ENCODE measurements around the gene PIGR.
A peak's percentile ranks its signal among the peaks of the same experiment; 100 is the strongest.

PIGR gene

DNA sequence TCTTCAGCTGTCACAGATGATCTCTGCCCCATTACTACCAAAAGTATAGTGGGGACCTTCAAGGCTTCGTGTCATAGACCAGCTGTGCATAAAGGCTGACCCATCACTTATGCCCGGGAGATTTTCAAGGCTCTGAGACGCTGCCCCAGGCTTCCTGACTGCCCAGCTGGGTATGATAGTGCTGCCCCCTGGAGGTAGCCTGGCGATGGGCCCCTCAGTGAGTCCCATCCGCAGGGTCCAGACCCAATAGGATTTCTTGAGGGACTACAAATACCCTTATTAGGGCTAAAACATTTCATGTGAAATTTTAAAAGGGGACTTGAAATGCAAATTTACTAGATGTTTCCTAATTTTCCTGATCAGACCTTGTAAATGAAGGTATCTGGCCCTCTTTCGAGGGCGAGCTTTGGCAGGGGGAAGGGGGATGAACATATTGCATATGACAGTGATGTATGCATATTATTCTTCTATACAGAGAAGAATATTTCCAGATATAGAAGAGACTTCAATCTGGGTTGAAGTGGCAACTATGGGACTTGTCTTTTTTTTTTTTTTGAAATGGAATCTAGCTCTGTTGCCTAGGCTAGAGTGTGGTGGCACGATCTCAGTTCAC is 12.8 kb downstream of the PIGR start:
- no peak overlapping the region for H3K4me2 ChIP-seq (ENCODE audit: insufficient read depth, low read length)
- no peak overlapping the region for H3K9ac ChIP-seq (ENCODE audit: low read depth, low read length)
- peak; percentile 77 for ATAC-seq (ENCODE audit: insufficient read depth, low read depth)
- H3K27me3 ChIP-seq (ENCODE audit: insufficient read depth, low read length, poor library complexity), result no peaks in the 10 kb centered on the region
- no peaks in the 10 kb centered on the region for H3K4me1 ChIP-seq (ENCODE audit: insufficient read depth, low read length)
- H3K79me2 ChIP-seq (ENCODE audit: insufficient read depth, low read length), result no peaks in the 10 kb centered on the region
- no peak for TF ChIP-seq EZH2 (IDR thresholded peaks at IDR 0.05; ENCODE audit: borderline replicate concordance, low read depth, low read length, severe bottlenecking)
- TF ChIP-seq, protein P1, sequence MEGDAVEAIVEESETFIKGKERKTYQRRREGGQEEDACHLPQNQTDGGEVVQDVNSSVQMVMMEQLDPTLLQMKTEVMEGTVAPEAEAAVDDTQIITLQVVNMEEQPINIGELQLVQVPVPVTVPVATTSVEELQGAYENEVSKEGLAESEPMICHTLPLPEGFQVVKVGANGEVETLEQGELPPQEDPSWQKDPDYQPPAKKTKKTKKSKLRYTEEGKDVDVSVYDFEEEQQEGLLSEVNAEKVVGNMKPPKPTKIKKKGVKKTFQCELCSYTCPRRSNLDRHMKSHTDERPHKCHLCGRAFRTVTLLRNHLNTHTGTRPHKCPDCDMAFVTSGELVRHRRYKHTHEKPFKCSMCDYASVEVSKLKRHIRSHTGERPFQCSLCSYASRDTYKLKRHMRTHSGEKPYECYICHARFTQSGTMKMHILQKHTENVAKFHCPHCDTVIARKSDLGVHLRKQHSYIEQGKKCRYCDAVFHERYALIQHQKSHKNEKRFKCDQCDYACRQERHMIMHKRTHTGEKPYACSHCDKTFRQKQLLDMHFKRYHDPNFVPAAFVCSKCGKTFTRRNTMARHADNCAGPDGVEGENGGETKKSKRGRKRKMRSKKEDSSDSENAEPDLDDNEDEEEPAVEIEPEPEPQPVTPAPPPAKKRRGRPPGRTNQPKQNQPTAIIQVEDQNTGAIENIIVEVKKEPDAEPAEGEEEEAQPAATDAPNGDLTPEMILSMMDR (IDR thresholded peaks at IDR 0.05; ENCODE audit: borderline replicate concordance, extremely low read depth, low read length, poor library complexity, severe bottlenecking), result peak; percentile 77
- H4K20me1 ChIP-seq (ENCODE audit: insufficient read depth, low read length), result no peaks in the 10 kb centered on the region
- no peak overlapping the region for H2AFZ ChIP-seq (ENCODE audit: low read depth, low read length)
- peak; percentile 59 for DNase-seq
- no peaks in the 10 kb centered on the region for H3K36me3 ChIP-seq (ENCODE audit: insufficient read depth, low read length)
- no peak overlapping the region; the same call in 1 of the 2 replicates for H3K27ac ChIP-seq (ENCODE audit: low read length)
- no peak overlapping the region for H3K4me3 ChIP-seq (ENCODE audit: low read depth in 1 of 2, low read length in 2 of 2)
- H3K9me3 ChIP-seq (ENCODE audit: insufficient read depth, low read length, severe bottlenecking), result no peaks in the 10 kb centered on the region

DNA sequence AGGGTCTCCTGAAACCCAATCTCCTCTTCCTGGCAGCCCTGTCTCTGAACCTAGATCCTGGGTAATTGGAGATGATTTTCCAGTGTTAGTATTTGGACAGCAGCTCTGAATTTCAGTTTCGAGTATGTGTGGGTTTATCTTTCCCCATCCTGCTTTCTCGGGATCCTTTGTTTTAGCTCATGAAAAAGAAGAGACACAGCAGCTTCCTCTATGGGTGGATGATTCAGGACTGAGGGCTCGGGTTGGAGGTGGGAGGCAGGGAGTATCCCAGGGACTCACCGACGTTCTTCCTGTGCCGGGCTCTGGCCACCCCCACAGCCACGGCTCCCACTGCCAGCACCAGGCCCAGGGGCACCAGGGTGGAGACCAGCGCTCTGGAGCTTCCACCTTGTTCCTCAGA is 14.1 kb downstream of the PIGR start:
- Histone ChIP-seq H3K27ac (ENCODE audit: low read length) (no peak overlapping the region), H3K79me2 (ENCODE audit: insufficient read depth, low read length) (no peaks in the 10 kb centered on the region), H3K4me1 (ENCODE audit: insufficient read depth, low read length) (no peaks in the 10 kb centered on the region), H4K20me1 (ENCODE audit: insufficient read depth, low read length) (no peaks in the 10 kb centered on the region), H3K9me3 (ENCODE audit: insufficient read depth, low read length, severe bottlenecking) (no peaks in the 10 kb centered on the region), H2AFZ (ENCODE audit: low read depth, low read length) (no peak overlapping the region), H3K36me3 (ENCODE audit: insufficient read depth, low read length) (no peaks in the 10 kb centered on the region), H3K9ac (ENCODE audit: low read depth, low read length) (no peak overlapping the region), H3K27me3 (ENCODE audit: insufficient read depth, low read length, poor library complexity) (no peaks in the 10 kb centered on the region), H3K4me3 (ENCODE audit: low read depth in 1 of 2, low read length in 2 of 2) (no peak overlapping the region), H3K4me2 (ENCODE audit: insufficient read depth, low read length) (no peak overlapping the region)
- ATAC-seq (ENCODE audit: insufficient read depth, low read depth) (no peak), DNase-seq (no peak)
- TF ChIP-seq EZH2 (IDR thresholded peaks at IDR 0.05; ENCODE audit: borderline replicate concordance, low read depth, low read length, severe bottlenecking), result no peak
- TF ChIP-seq, protein P1 (IDR thresholded peaks at IDR 0.05; ENCODE audit: borderline replicate concordance, extremely low read depth, low read length, poor library complexity, severe bottlenecking), result no peak

DNA sequence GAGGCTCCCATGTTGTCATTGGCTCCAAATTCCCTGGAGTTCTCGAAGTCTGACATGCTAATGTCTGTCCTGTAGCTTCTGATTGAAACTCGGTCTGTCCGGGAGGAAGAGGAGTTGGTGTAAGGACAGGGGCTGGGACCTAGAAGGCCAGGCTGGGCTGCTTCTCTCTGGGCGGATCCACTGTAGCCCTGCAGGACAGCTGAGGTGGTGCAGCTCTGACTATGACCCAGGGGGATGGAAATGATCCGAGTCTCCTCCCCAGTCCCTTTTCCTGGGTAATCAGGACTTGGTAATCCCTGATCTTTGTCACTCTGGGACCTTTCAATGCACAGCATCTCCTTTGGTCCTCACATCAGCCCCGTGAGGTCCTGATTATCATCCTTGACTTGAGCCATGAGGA is 14.6 kb downstream of the PIGR start:
- Histone ChIP-seq H3K27me3 (ENCODE audit: insufficient read depth, low read length, poor library complexity) (no peaks in the 10 kb centered on the region), H3K9ac (ENCODE audit: low read depth, low read length) (no peak overlapping the region), H2AFZ (ENCODE audit: low read depth, low read length) (no peak overlapping the region), H3K4me2 (ENCODE audit: insufficient read depth, low read length) (no peak overlapping the region), H3K79me2 (ENCODE audit: insufficient read depth, low read length) (no peaks in the 10 kb centered on the region), H3K9me3 (ENCODE audit: insufficient read depth, low read length, severe bottlenecking) (no peaks in the 10 kb centered on the region), H3K27ac (ENCODE audit: low read length) (no peak overlapping the region; the same call in 1 of the 2 replicates), H3K36me3 (ENCODE audit: insufficient read depth, low read length) (no peaks in the 10 kb centered on the region), H3K4me3 (ENCODE audit: low read depth in 1 of 2, low read length in 2 of 2) (no peak overlapping the region), H3K4me1 (ENCODE audit: insufficient read depth, low read length) (no peaks in the 10 kb centered on the region), H4K20me1 (ENCODE audit: insufficient read depth, low read length) (no peaks in the 10 kb centered on the region)
- ATAC-seq (ENCODE audit: insufficient read depth, low read depth) (no peak), DNase-seq (no peak)
- TF ChIP-seq EZH2 (IDR thresholded peaks at IDR 0.05; ENCODE audit: borderline replicate concordance, low read depth, low read length, severe bottlenecking), result no peak
- TF ChIP-seq, protein P1 (IDR thresholded peaks at IDR 0.05; ENCODE audit: borderline replicate concordance, extremely low read depth, low read length, poor library complexity, severe bottlenecking), result peak; percentile 17

Measured in DND-41 (cell line).